Measurements from ENCODE around the gene FLT3. TPM values are rescaled to one million over a fixed set of nuclear protein-coding genes. Genes with fewer than 3 reads are reported as not detected.
A peak's percentile ranks its signal among the peaks of the same experiment; 100 is the strongest.

FLT3 gene
- polyA plus RNA-seq, 2 of the 4 experiments (the other 2 are of a cell fraction): not detected

- ChIA-PET CTCF (interaction anchor here (1.1 to 1.9 kb wide), 6 partner anchors 9 to 600 kb away, joined by 3 to 7 read pairs (median 5); no protein-coding TSS in a partner anchor), POLR2A (no interaction called here)
- 80% methylated on average over 27 of the region's 51 CpGs for WGBS (ENCODE audit: missing lambda C conversion rate)
Measured at GRCh38 chr13:27975564-27976361, 124.6 kb downstream of the FLT3 start.

DNA sequence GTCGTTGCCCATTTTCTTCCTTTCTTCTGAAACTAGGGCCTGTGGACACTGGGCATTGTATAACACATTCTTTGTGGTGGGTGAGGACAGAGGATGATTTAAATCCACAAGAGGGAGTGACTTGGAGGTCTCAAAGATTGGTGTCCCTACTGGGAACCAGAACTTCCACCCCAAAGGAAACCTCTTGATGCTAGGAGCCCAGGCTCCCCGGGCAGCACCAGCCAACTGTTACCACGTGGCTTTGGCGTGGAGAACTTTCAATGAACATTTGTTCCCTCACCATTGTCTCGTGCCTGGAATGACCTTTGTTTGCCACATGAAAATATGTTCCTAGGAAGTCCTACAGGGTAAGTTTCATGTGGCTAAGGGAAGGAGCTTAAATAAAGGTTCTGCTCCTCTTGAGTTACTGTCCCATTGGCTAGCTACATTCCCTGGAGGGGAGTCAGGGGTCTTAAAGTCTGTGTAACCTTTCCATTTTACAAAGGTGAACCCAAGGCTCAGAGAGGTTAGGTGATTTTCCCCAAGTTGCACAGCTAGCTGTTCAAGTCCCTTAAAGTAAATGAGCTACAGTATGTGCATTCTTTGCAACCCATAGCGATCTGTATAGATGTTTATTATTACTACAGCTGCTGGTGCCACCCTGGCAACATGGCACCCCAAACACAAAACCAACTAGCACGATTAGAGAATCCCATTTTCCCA, 126.3 kb downstream of the FLT3 start:
- DNase-seq (ENCODE audit: low read depth in 1 of 2, low spot score in 1 of 2): no peak
- H3K4me1 ChIP-seq: no peaks in the 10 kb centered on the region; the same call in 2 of the 3 replicates
- H3K9me3 ChIP-seq: no peaks in the 10 kb centered on the region
- no peak for FAIRE-seq
- no peak overlapping the region for H3K4me3 ChIP-seq
- WGBS (ENCODE audit: missing lambda C conversion rate): 32% methylated on average over 6 of the region's 7 CpGs
- TF ChIP-seq RARB (CRISPR knock-in tag; IDR thresholded peaks at IDR 0.05): no peak
- TF ChIP-seq ZFP36 (IDR thresholded peaks at IDR 0.05; ENCODE audit: borderline replicate concordance, partially characterized antibody): peak; percentile 7
- TF ChIP-seq TFCP2L1 (CRISPR knock-in tag; IDR thresholded peaks at IDR 0.05): no peak
- no peak for TF ChIP-seq POLR2AphosphoS2 (conservative IDR thresholded peaks at IDR 0.05; ENCODE audit: low read length)
- no peak overlapping the region for H3K4me2 ChIP-seq
- ChIA-PET CTCF (interaction anchor here (1.0 to 1.5 kb wide), 3 partner anchors 11 to 612 kb away, joined by 5 to 6 read pairs (median 5); no protein-coding TSS in a partner anchor), POLR2A (no interaction called here)
- no peak for ATAC-seq
- no peak overlapping the region for H3K27ac ChIP-seq

More at GRCh38 chr13:27975564-27976361, 124.6 kb downstream of the FLT3 start:
- FAIRE-seq (no peak), DNase-seq (ENCODE audit: low read depth in 1 of 2, low spot score in 1 of 2) (no peak), ATAC-seq (no peak)
- H3K27ac ChIP-seq: no peak overlapping the region
- no peaks in the 10 kb centered on the region for H3K9me3 ChIP-seq
- no peak for TF ChIP-seq MAZ (IDR thresholded peaks at IDR 0.05; ENCODE audit: borderline replicate concordance, low read depth, low read length)
- TF ChIP-seq EP300 (IDR thresholded peaks at IDR 0.05): no peak
- TF ChIP-seq TFCP2L1 (CRISPR knock-in tag; IDR thresholded peaks at IDR 0.05): no peak
- TF ChIP-seq, protein P1, sequence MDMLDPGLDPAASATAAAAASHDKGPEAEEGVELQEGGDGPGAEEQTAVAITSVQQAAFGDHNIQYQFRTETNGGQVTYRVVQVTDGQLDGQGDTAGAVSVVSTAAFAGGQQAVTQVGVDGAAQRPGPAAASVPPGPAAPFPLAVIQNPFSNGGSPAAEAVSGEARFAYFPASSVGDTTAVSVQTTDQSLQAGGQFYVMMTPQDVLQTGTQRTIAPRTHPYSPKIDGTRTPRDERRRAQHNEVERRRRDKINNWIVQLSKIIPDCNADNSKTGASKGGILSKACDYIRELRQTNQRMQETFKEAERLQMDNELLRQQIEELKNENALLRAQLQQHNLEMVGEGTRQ (IDR thresholded peaks at IDR 0.05): no peak
- TF ChIP-seq RARB (CRISPR knock-in tag; IDR thresholded peaks at IDR 0.05): no peak
- no peak for TF ChIP-seq CHD4 (IDR thresholded peaks at IDR 0.05; ENCODE audit: borderline replicate concordance)
- TF ChIP-seq FOXS1 (CRISPR knock-in tag; IDR thresholded peaks at IDR 0.05): no peak
- no peak for TF ChIP-seq CBX2 (IDR thresholded peaks at IDR 0.05; ENCODE audit: borderline replicate concordance, low read depth)
- no peak for TF ChIP-seq ZSCAN20 (CRISPR knock-in tag; IDR thresholded peaks at IDR 0.05)
- TF ChIP-seq, protein P2, sequence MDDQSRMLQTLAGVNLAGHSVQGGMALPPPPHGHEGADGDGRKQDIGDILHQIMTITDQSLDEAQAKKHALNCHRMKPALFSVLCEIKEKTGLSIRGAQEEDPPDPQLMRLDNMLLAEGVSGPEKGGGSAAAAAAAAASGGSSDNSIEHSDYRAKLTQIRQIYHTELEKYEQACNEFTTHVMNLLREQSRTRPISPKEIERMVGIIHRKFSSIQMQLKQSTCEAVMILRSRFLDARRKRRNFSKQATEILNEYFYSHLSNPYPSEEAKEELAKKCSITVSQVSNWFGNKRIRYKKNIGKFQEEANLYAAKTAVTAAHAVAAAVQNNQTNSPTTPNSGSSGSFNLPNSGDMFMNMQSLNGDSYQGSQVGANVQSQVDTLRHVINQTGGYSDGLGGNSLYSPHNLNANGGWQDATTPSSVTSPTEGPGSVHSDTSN (IDR thresholded peaks at IDR 0.05): no peak
- no peak for TF ChIP-seq TP53 (CRISPR knock-in tag; IDR thresholded peaks at IDR 0.05)
- TF ChIP-seq EHF (CRISPR knock-in tag; IDR thresholded peaks at IDR 0.05): no peak
- TF ChIP-seq, protein P3, sequence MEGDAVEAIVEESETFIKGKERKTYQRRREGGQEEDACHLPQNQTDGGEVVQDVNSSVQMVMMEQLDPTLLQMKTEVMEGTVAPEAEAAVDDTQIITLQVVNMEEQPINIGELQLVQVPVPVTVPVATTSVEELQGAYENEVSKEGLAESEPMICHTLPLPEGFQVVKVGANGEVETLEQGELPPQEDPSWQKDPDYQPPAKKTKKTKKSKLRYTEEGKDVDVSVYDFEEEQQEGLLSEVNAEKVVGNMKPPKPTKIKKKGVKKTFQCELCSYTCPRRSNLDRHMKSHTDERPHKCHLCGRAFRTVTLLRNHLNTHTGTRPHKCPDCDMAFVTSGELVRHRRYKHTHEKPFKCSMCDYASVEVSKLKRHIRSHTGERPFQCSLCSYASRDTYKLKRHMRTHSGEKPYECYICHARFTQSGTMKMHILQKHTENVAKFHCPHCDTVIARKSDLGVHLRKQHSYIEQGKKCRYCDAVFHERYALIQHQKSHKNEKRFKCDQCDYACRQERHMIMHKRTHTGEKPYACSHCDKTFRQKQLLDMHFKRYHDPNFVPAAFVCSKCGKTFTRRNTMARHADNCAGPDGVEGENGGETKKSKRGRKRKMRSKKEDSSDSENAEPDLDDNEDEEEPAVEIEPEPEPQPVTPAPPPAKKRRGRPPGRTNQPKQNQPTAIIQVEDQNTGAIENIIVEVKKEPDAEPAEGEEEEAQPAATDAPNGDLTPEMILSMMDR (IDR thresholded peaks at IDR 0.05): no peak
- no peak for TF ChIP-seq KDM1A (IDR thresholded peaks at IDR 0.05; ENCODE audit: low read depth)
- no peak for TF ChIP-seq E2F6 (IDR thresholded peaks at IDR 0.05; ENCODE audit: borderline replicate concordance, low read depth)
- H3K4me1 ChIP-seq: no peaks in the 10 kb centered on the region; the same call in 2 of the 3 replicates
- H3K4me2 ChIP-seq: no peak overlapping the region
- H3K4me3 ChIP-seq: no peak overlapping the region

All from A549 (cell line).